HEK293T (cell line): ENCODE measurements around the gene ACD.

ENCODE experiments used
- BHLHE40 ChIP-seq: fragments of 450-650 bp; IDR thresholded peaks from 2 replicates; pipeline ENCODE4 v1.6.1; 2016; ENCODE audit warnings: mild to moderate bottlenecking, moderate library complexity, borderline replicate concordance
- L3MBTL2 ChIP-seq: fragments of 450-650 bp; conservative IDR thresholded peaks from 2 replicates; pipeline ENCODE4 v1.6.1; 2016; ENCODE audit warnings: mild to moderate bottlenecking

- TF ChIP-seq BHLHE40 (no peak), L3MBTL2 (no peak)
These were observed 11.8 kb downstream of the ACD start for GRCh38 chr16:67648088-67648763.
